ENCODE measurements around the gene SNRNP200. TPM values are rescaled to one million over a fixed set of nuclear protein-coding genes. Genes with fewer than 3 reads are reported as not detected.
"Not testable (repeated sequence)": the region's sequence is repeated elsewhere in the genome, so short reads cannot be mapped to it uniquely, and the experiment has no call there.

Gene SNRNP200
- total RNA-seq, 1 donor from 2014 or later = 203 TPM

- no peaks in the 10 kb centered on the region for H3K27me3 Mint-ChIP-seq
- H3K27ac Mint-ChIP-seq = peak overlapping the region; percentile 98
- H3K9me3 Mint-ChIP-seq = no peaks in the 10 kb centered on the region
- peaks cover 56% of the 10 kb centered on the region for H3K4me1 Mint-ChIP-seq
- H3K36me3 Mint-ChIP-seq (ENCODE audit: low read depth) = peaks cover 15% of the 10 kb centered on the region
- intact Hi-C loops (cut with micrococcal nuclease) = loop anchor here (2.0 to 5.0 kb wide), 5 partner anchors 14 to 216 kb away; partner anchors contain the start of genes ARID5A, CIAO1, DUSP2 and NCAPH
- no peak for DNase-seq
- H3K4me3 Mint-ChIP-seq = peak overlapping the region; percentile 88
Observed at GRCh38 chr2:96320326-96320725, 15.0 kb upstream of the SNRNP200 start.

GRCh38 chr2:96319396-96319795 lies 14.1 kb upstream of the SNRNP200 start:
- Mint-ChIP-seq H3K36me3 (ENCODE audit: low read depth) (peaks cover 18% of the 10 kb centered on the region), H3K27me3 (no peaks in the 10 kb centered on the region), H3K9me3 (no peaks in the 10 kb centered on the region), H3K4me1 (peaks cover 55% of the 10 kb centered on the region), H3K27ac (peak overlapping the region; percentile 69), H3K4me3 (peak overlapping the region; percentile 88)
- no peak for DNase-seq
- intact Hi-C loops (cut with micrococcal nuclease) = no loop called here

- intact Hi-C loops (cut with micrococcal nuclease) = no loop called here
- Mint-ChIP-seq H3K27ac (no peak overlapping the region), H3K4me3 (peak overlapping the region; percentile 75)
Observed at GRCh38 chr2:96318723-96319122, 13.4 kb upstream of the SNRNP200 start.

GRCh38 chr2:96317584-96317997 lies 12.2 kb upstream of the SNRNP200 start:
- intact Hi-C loops (cut with micrococcal nuclease) = no loop called here
- Mint-ChIP-seq H3K4me1 (peaks cover 49% of the 10 kb centered on the region), H3K9me3 (no peaks in the 10 kb centered on the region), H3K36me3 (ENCODE audit: low read depth) (peaks cover 21% of the 10 kb centered on the region), H3K27ac (peak overlapping the region; percentile 77), H3K27me3 (no peaks in the 10 kb centered on the region), H3K4me3 (peak overlapping the region; percentile 47)
- DNase-seq = no peak

More at GRCh38 chr2:96318723-96319122, 13.4 kb upstream of the SNRNP200 start:
- H3K4me1 Mint-ChIP-seq = peaks cover 51% of the 10 kb centered on the region
- H3K9me3 Mint-ChIP-seq = no peaks in the 10 kb centered on the region
- DNase-seq = no peak
- no peaks in the 10 kb centered on the region for H3K27me3 Mint-ChIP-seq
- peaks cover 18% of the 10 kb centered on the region for H3K36me3 Mint-ChIP-seq (ENCODE audit: low read depth)

- Mint-ChIP-seq H3K4me3 (peak overlapping the region; percentile 9), H3K9me3 (no peaks in the 10 kb centered on the region), H3K27me3 (no peaks in the 10 kb centered on the region), H3K36me3 (ENCODE audit: low read depth) (peaks cover 21% of the 10 kb centered on the region), H3K27ac (peak overlapping the region; percentile 60), H3K4me1 (peaks cover 49% of the 10 kb centered on the region)
- DNase-seq = no peak
- intact Hi-C loops (cut with micrococcal nuclease) = no loop called here
Observed at GRCh38 chr2:96316999-96317398, 11.7 kb upstream of the SNRNP200 start.

- H3K27me3 Mint-ChIP-seq = no peaks in the 10 kb centered on the region
- no peaks in the 10 kb centered on the region for H3K9me3 Mint-ChIP-seq
- intact Hi-C loops (cut with micrococcal nuclease) = no loop called here
- peak; percentile 84 for DNase-seq
- peak overlapping the region; percentile 92 for H3K27ac Mint-ChIP-seq
- H3K36me3 Mint-ChIP-seq (ENCODE audit: low read depth) = peaks cover 22% of the 10 kb centered on the region
- peak overlapping the region; percentile 74 for H3K4me3 Mint-ChIP-seq
- peaks cover 46% of the 10 kb centered on the region for H3K4me1 Mint-ChIP-seq
Observed at GRCh38 chr2:96315400-96316071, 10.2 kb upstream of the SNRNP200 start.

GRCh38 chr2:96315005-96315399 lies 9.7 kb upstream of the SNRNP200 start:
- peaks cover 45% of the 10 kb centered on the region for H3K4me1 Mint-ChIP-seq
- intact Hi-C loops (cut with micrococcal nuclease) = no loop called here
- no peak for DNase-seq
- peaks cover 20% of the 10 kb centered on the region for H3K36me3 Mint-ChIP-seq (ENCODE audit: low read depth)
- H3K9me3 Mint-ChIP-seq = no peaks in the 10 kb centered on the region
- peak overlapping the region; percentile 74 for H3K4me3 Mint-ChIP-seq
- H3K27ac Mint-ChIP-seq = peak overlapping the region; percentile 92
- no peaks in the 10 kb centered on the region for H3K27me3 Mint-ChIP-seq

GRCh38 chr2:96308248-96308647 lies 2.9 kb upstream of the SNRNP200 start:
- intact Hi-C loops (cut with micrococcal nuclease) = no loop called here
- Mint-ChIP-seq H3K36me3 (ENCODE audit: low read depth) (peaks cover 34% of the 10 kb centered on the region), H3K9me3 (no peaks in the 10 kb centered on the region), H3K27ac (no peak overlapping the region), H3K4me3 (no peak overlapping the region), H3K27me3 (no peaks in the 10 kb centered on the region), H3K4me1 (peaks cover 39% of the 10 kb centered on the region)
- no peak for DNase-seq

GRCh38 chr2:96306370-96306769 lies 1.0 kb upstream of the SNRNP200 start:
- peaks cover 51% of the 10 kb centered on the region for H3K36me3 Mint-ChIP-seq (ENCODE audit: low read depth)
- no peaks in the 10 kb centered on the region for H3K27me3 Mint-ChIP-seq
- peak overlapping the region; percentile 100 for H3K4me3 Mint-ChIP-seq
- intact Hi-C loops (cut with micrococcal nuclease) = no loop called here
- DNase-seq = no peak
- peak overlapping the region; percentile 99 for H3K27ac Mint-ChIP-seq
- peaks cover 50% of the 10 kb centered on the region for H3K4me1 Mint-ChIP-seq
- H3K9me3 Mint-ChIP-seq = no peaks in the 10 kb centered on the region

- no peak for DNase-seq
- H3K4me1 Mint-ChIP-seq = peaks cover 54% of the 10 kb centered on the region
- no peaks in the 10 kb centered on the region for H3K9me3 Mint-ChIP-seq
- intact Hi-C loops (cut with micrococcal nuclease) = loop anchor here (1.0 kb wide), 5 partner anchors 15 to 203 kb away; partner anchors contain the start of genes CIAO1 and ITPRIPL1
- H3K27ac Mint-ChIP-seq = peak overlapping the region; percentile 99
- H3K4me3 Mint-ChIP-seq = peak overlapping the region; percentile 100
- H3K36me3 Mint-ChIP-seq (ENCODE audit: low read depth) = peaks cover 55% of the 10 kb centered on the region
- no peaks in the 10 kb centered on the region for H3K27me3 Mint-ChIP-seq
Observed at GRCh38 chr2:96305979-96306308, 598 bp upstream of the SNRNP200 start.

- no peaks in the 10 kb centered on the region for H3K27me3 Mint-ChIP-seq
- no peak for DNase-seq
- H3K4me1 Mint-ChIP-seq = peaks cover 51% of the 10 kb centered on the region
- intact Hi-C loops (cut with micrococcal nuclease) = loop anchor here (1.0 kb wide), 5 partner anchors 17 to 205 kb away; partner anchors contain the start of genes CIAO1 and ITPRIPL1
- H3K9me3 Mint-ChIP-seq = no peaks in the 10 kb centered on the region
- peaks cover 64% of the 10 kb centered on the region for H3K36me3 Mint-ChIP-seq (ENCODE audit: low read depth)
- H3K4me3 Mint-ChIP-seq = peak overlapping the region; percentile 100
- peak overlapping the region; percentile 99 for H3K27ac Mint-ChIP-seq
Observed at GRCh38 chr2:96304606-96305005, 740 bp downstream of the SNRNP200 start.

GRCh38 chr2:96301865-96302264 lies 3.5 kb downstream of the SNRNP200 start:
- Mint-ChIP-seq H3K27ac (no peak overlapping the region), H3K4me1 (peaks cover 51% of the 10 kb centered on the region), H3K9me3 (no peaks in the 10 kb centered on the region), H3K36me3 (ENCODE audit: low read depth) (peaks cover 84% of the 10 kb centered on the region), H3K27me3 (no peaks in the 10 kb centered on the region), H3K4me3 (no peak overlapping the region)
- intact Hi-C loops (cut with micrococcal nuclease) = no loop called here
- DNase-seq = no peak

- no peak overlapping the region for H3K27ac Mint-ChIP-seq
- H3K27me3 Mint-ChIP-seq = no peaks in the 10 kb centered on the region
- intact Hi-C loops (cut with micrococcal nuclease) = no loop called here
- no peaks in the 10 kb centered on the region for H3K9me3 Mint-ChIP-seq
- peaks cover 18% of the 10 kb centered on the region for H3K4me1 Mint-ChIP-seq
- DNase-seq = no peak
- H3K36me3 Mint-ChIP-seq (ENCODE audit: low read depth) = peaks cover 81% of the 10 kb centered on the region
- no peak overlapping the region for H3K4me3 Mint-ChIP-seq
Observed at GRCh38 chr2:96296925-96297324, 8.4 kb downstream of the SNRNP200 start.

GRCh38 chr2:96294271-96294670 lies 11.1 kb downstream of the SNRNP200 start:
- H3K27me3 Mint-ChIP-seq; H3K27ac Mint-ChIP-seq; intact Hi-C loops (cut with micrococcal nuclease); DNase-seq; H3K9me3 Mint-ChIP-seq; H3K4me1 Mint-ChIP-seq; H3K4me3 Mint-ChIP-seq: not testable (repeated sequence)
- peaks cover 82% of the 10 kb centered on the region for H3K36me3 Mint-ChIP-seq (ENCODE audit: low read depth)

- intact Hi-C loops (cut with micrococcal nuclease) = no loop called here
- peaks cover 7% of the 10 kb centered on the region for H3K4me1 Mint-ChIP-seq
- peaks cover 79% of the 10 kb centered on the region for H3K36me3 Mint-ChIP-seq (ENCODE audit: low read depth)
- no peak for DNase-seq
- H3K27me3 Mint-ChIP-seq = no peaks in the 10 kb centered on the region
- H3K27ac Mint-ChIP-seq = no peak overlapping the region
- no peak overlapping the region for H3K4me3 Mint-ChIP-seq
- no peaks in the 10 kb centered on the region for H3K9me3 Mint-ChIP-seq
Observed at GRCh38 chr2:96291751-96292150, 13.6 kb downstream of the SNRNP200 start.
